Activated naive CD4-positive, alpha-beta T cell treated with anti-CD3 and anti-CD28 coated beads, Interleukin-2, amount 50 U/mL, for 24 hours (primary cell): ENCODE data around the gene TMED7.

Source experiments
- H3K27ac Mint-ChIP-seq: one replicate; pipeline ENCODE4 v1.8.0; 2021; ENCODE audit warnings: mild to moderate bottlenecking, mixed read lengths
- H3K27me3 Mint-ChIP-seq: one replicate; pipeline ENCODE4 v1.8.0; 2021; ENCODE audit warnings: mixed read lengths
- H3K36me3 Mint-ChIP-seq: one replicate; pipeline ENCODE4 v1.8.0; 2021; ENCODE audit warnings: mixed read lengths
- H3K4me1 Mint-ChIP-seq: one replicate; pipeline ENCODE4 v1.8.0; 2021; ENCODE audit warnings: mixed read lengths
- H3K4me3 Mint-ChIP-seq: one replicate; pipeline ENCODE4 v1.8.0; 2021; ENCODE audit warnings: mild to moderate bottlenecking, mixed read lengths
- H3K9me3 Mint-ChIP-seq: one replicate; pipeline ENCODE4 v1.8.0; 2021; ENCODE audit warnings: mixed read lengths

TMED7 gene

GRCh38 chr5:115602591-115603125, 23.2 kb downstream of the TMED7 start:
- Mint-ChIP-seq H3K4me3 (peak overlapping the region; percentile 83), H3K9me3 (no peaks in the 10 kb centered on the region), H3K27me3 (no peaks in the 10 kb centered on the region), H3K36me3 (peaks cover 2% of the 10 kb centered on the region), H3K4me1 (peaks cover 50% of the 10 kb centered on the region), H3K27ac (peak overlapping the region; percentile 63)

- Mint-ChIP-seq H3K4me3 (peak within 1 kb of the TSS; percentile 83), H3K36me3 (peaks cover 2% of the 10 kb centered on the region), H3K27me3 (no peaks in the 10 kb centered on the region), H3K9me3 (no peaks in the 10 kb centered on the region), H3K27ac (peak within 1 kb of the TSS; percentile 63), H3K4me1 (peaks cover 43% of the 10 kb centered on the region)
These were observed 23.9 kb downstream of the TMED7 start, which contains the start of gene TICAM2 for GRCh38 chr5:115601701-115602590. Gene TICAM2 (minus strand): TSS chr5:115602479. CDS start chr5:115581256, 21,223 bp downstream.

- H3K9me3 Mint-ChIP-seq = no peaks in the 10 kb centered on the region
- H3K36me3 Mint-ChIP-seq = peaks cover 2% of the 10 kb centered on the region
- H3K27ac Mint-ChIP-seq = peak overlapping the region; percentile 24
- H3K27me3 Mint-ChIP-seq = no peaks in the 10 kb centered on the region
- peak overlapping the region; percentile 11 for H3K4me3 Mint-ChIP-seq
- H3K4me1 Mint-ChIP-seq = peaks cover 36% of the 10 kb centered on the region
These were observed 25.1 kb downstream of the TMED7 start for GRCh38 chr5:115600766-115601165.

- peak overlapping the region; percentile 82 for H3K27ac Mint-ChIP-seq
- H3K36me3 Mint-ChIP-seq = peaks cover 2% of the 10 kb centered on the region
- H3K4me3 Mint-ChIP-seq = peak overlapping the region; percentile 19
- H3K9me3 Mint-ChIP-seq = no peaks in the 10 kb centered on the region
- H3K4me1 Mint-ChIP-seq = peaks cover 36% of the 10 kb centered on the region
- H3K27me3 Mint-ChIP-seq = no peaks in the 10 kb centered on the region
These were observed 25.9 kb downstream of the TMED7 start for GRCh38 chr5:115599924-115600323.

- Mint-ChIP-seq H3K36me3 (peaks cover 2% of the 10 kb centered on the region), H3K4me3 (no peak overlapping the region), H3K9me3 (no peaks in the 10 kb centered on the region), H3K4me1 (peaks cover 36% of the 10 kb centered on the region), H3K27me3 (no peaks in the 10 kb centered on the region), H3K27ac (no peak overlapping the region)
These were observed 26.3 kb downstream of the TMED7 start for GRCh38 chr5:115599502-115599901.

- Mint-ChIP-seq H3K4me3 (no peak overlapping the region), H3K4me1 (peaks cover under 1% of the 10 kb centered on the region), H3K36me3 (peaks cover 3% of the 10 kb centered on the region), H3K27me3 (no peaks in the 10 kb centered on the region), H3K27ac (no peak overlapping the region), H3K9me3 (no peaks in the 10 kb centered on the region)
These were observed 31.4 kb downstream of the TMED7 start for GRCh38 chr5:115594128-115595047.

GRCh38 chr5:115589043-115589442, 36.8 kb downstream of the TMED7 start:
- Mint-ChIP-seq H3K4me3 (no peak overlapping the region), H3K9me3 (no peaks in the 10 kb centered on the region), H3K36me3 (peaks cover 3% of the 10 kb centered on the region), H3K4me1 (no peaks in the 10 kb centered on the region), H3K27ac (no peak overlapping the region), H3K27me3 (no peaks in the 10 kb centered on the region)

- Mint-ChIP-seq H3K4me1 (no peaks in the 10 kb centered on the region), H3K27ac (no peak overlapping the region), H3K27me3 (no peaks in the 10 kb centered on the region), H3K9me3 (no peaks in the 10 kb centered on the region), H3K36me3 (peaks cover 3% of the 10 kb centered on the region), H3K4me3 (no peak overlapping the region)
These were observed 37.2 kb downstream of the TMED7 start for GRCh38 chr5:115588640-115589039.

GRCh38 chr5:115586525-115587146, 39.2 kb downstream of the TMED7 start:
- Mint-ChIP-seq H3K4me3 (no peak overlapping the region), H3K36me3 (peaks cover 1% of the 10 kb centered on the region), H3K27ac (no peak overlapping the region), H3K4me1 (no peaks in the 10 kb centered on the region), H3K27me3 (no peaks in the 10 kb centered on the region), H3K9me3 (no peaks in the 10 kb centered on the region)

GRCh38 chr5:115585265-115585664, 40.6 kb downstream of the TMED7 start:
- no peaks in the 10 kb centered on the region for H3K4me1 Mint-ChIP-seq
- H3K27me3 Mint-ChIP-seq = no peaks in the 10 kb centered on the region
- peaks cover 3% of the 10 kb centered on the region for H3K36me3 Mint-ChIP-seq
- H3K4me3 Mint-ChIP-seq = no peak overlapping the region
- H3K27ac Mint-ChIP-seq = no peak overlapping the region
- H3K9me3 Mint-ChIP-seq = no peaks in the 10 kb centered on the region

- Mint-ChIP-seq H3K27ac (no peak overlapping the region), H3K4me3 (no peak overlapping the region), H3K27me3 (no peaks in the 10 kb centered on the region), H3K36me3 (peaks cover 4% of the 10 kb centered on the region), H3K4me1 (no peaks in the 10 kb centered on the region), H3K9me3 (no peaks in the 10 kb centered on the region)
These were observed 41.3 kb downstream of the TMED7 start for GRCh38 chr5:115584501-115584900.

GRCh38 chr5:115583474-115583873, 42.4 kb downstream of the TMED7 start:
- peaks cover 4% of the 10 kb centered on the region for H3K36me3 Mint-ChIP-seq
- no peak overlapping the region for H3K27ac Mint-ChIP-seq
- no peaks in the 10 kb centered on the region for H3K9me3 Mint-ChIP-seq
- H3K27me3 Mint-ChIP-seq = no peaks in the 10 kb centered on the region
- H3K4me3 Mint-ChIP-seq = no peak overlapping the region
- no peaks in the 10 kb centered on the region for H3K4me1 Mint-ChIP-seq

- H3K27me3 Mint-ChIP-seq = no peaks in the 10 kb centered on the region
- H3K4me1 Mint-ChIP-seq = no peaks in the 10 kb centered on the region
- H3K36me3 Mint-ChIP-seq = peaks cover 4% of the 10 kb centered on the region
- no peak overlapping the region for H3K27ac Mint-ChIP-seq
- H3K9me3 Mint-ChIP-seq = no peaks in the 10 kb centered on the region
- no peak overlapping the region for H3K4me3 Mint-ChIP-seq
These were observed 44.9 kb downstream of the TMED7 start for GRCh38 chr5:115580941-115581340.

- Mint-ChIP-seq H3K4me1 (no peaks in the 10 kb centered on the region), H3K4me3 (no peak overlapping the region), H3K27me3 (no peaks in the 10 kb centered on the region), H3K9me3 (no peaks in the 10 kb centered on the region), H3K36me3 (peaks cover 4% of the 10 kb centered on the region), H3K27ac (no peak overlapping the region)
These were observed 46.1 kb downstream of the TMED7 start for GRCh38 chr5:115579747-115580173.

- Mint-ChIP-seq H3K27me3 (no peaks in the 10 kb centered on the region), H3K4me1 (peaks cover 3% of the 10 kb centered on the region), H3K36me3 (peaks cover 4% of the 10 kb centered on the region), H3K9me3 (no peaks in the 10 kb centered on the region), H3K27ac (no peak overlapping the region), H3K4me3 (no peak overlapping the region)
These were observed 46.6 kb downstream of the TMED7 start for GRCh38 chr5:115579216-115579615.
